Activated B cell treated with CpG ODN at 0.5 μM for 24 hours (primary cell): Measurements from ENCODE around the gene PDZD11. TPM values are rescaled to one million over a fixed set of nuclear protein-coding genes. Genes with fewer than 3 reads are reported as not detected.
"Not testable (repeated sequence)": the region's sequence is repeated elsewhere in the genome, so short reads cannot be mapped to it uniquely, and the experiment has no call there.

Source experiments
- ATAC-seq: fragments of 200-7000 bp; cut with Tn5 transposase; one replicate; pipeline ENCODE4 v1.10.0; 2021; ENCODE audit warnings: low read depth, mild to moderate bottlenecking, moderate library complexity
- CTCF ChIA-PET: fragments of 350-600 bp; sonication (Branson Sonifier 250); formaldehyde crosslinking; loops from one replicate; lab custom pipeline; 2021; ENCODE audit warnings: antibody characterized with exemption; lab: Charles Lee
- POLR2A ChIA-PET: fragments of 350-600 bp; sonication (Branson Sonifier 250); formaldehyde crosslinking; loops from one replicate; lab custom pipeline; 2021; ENCODE audit warnings: antibody characterized with exemption; lab: Charles Lee
- DNase-seq: peaks from one replicate; pipeline ENCODE4 v3.0.0; 2022
- H3K27ac Mint-ChIP-seq: one replicate; pipeline ENCODE4 v1.8.0; 2020; ENCODE audit warnings: mixed read lengths
- H3K27me3 Mint-ChIP-seq: one replicate; pipeline ENCODE4 v1.8.0; 2021; ENCODE audit warnings: mixed read lengths
- H3K36me3 Mint-ChIP-seq: one replicate; pipeline ENCODE4 v1.8.0; 2021; ENCODE audit warnings: low read depth, mixed read lengths
- H3K4me1 Mint-ChIP-seq: one replicate; pipeline ENCODE4 v1.8.0; 2021; ENCODE audit warnings: mixed read lengths
- H3K4me3 Mint-ChIP-seq: one replicate; pipeline ENCODE4 v1.8.0; 2020; ENCODE audit warnings: mild to moderate bottlenecking, mixed read lengths
- H3K9me3 Mint-ChIP-seq: one replicate; pipeline ENCODE4 v1.8.0; 2020; ENCODE audit warnings: mixed read lengths
- CTCF ChIP-seq: fragments of 200-600 bp; IDR thresholded peaks from one replicate; pipeline ENCODE4 v1.8.0; 2022; ENCODE audit warnings: antibody characterized with exemption, mild to moderate bottlenecking
- intact Hi-C: fragments of 100-400 bp; cut with micrococcal nuclease; formaldehyde crosslinking; loops from one replicate; pipeline ENCODE4 v1.15.1; 2024
- total RNA-seq: library from RNA; stranded (reverse); gene quantifications from 2 replicates; pipeline ENCODE4 v1.2.3, GENCODE V29; 2022

PDZD11 gene
- total RNA-seq, 1 donor from 2014 or later, result 17.1 TPM

GRCh38 chrX:70331161-70331560, 41.4 kb upstream of the PDZD11 start:
- ATAC-seq (no peak), DNase-seq (no peak)
- H3K27ac Mint-ChIP-seq, result no peak overlapping the region
- intact Hi-C loops, result loop anchor here (10.0 kb wide), 2 partner anchors 54 to 104 kb away; no protein-coding TSS in a partner anchor
- no peaks in the 10 kb centered on the region for H3K27me3 Mint-ChIP-seq
- no peak for TF ChIP-seq CTCF
- no peak overlapping the region for H3K4me3 Mint-ChIP-seq
- no peaks in the 10 kb centered on the region for H3K36me3 Mint-ChIP-seq
- ChIA-PET CTCF (no interaction called here), POLR2A (no interaction called here)
- H3K9me3 Mint-ChIP-seq, result no peaks in the 10 kb centered on the region
- no peaks in the 10 kb centered on the region for H3K4me1 Mint-ChIP-seq

DNA sequence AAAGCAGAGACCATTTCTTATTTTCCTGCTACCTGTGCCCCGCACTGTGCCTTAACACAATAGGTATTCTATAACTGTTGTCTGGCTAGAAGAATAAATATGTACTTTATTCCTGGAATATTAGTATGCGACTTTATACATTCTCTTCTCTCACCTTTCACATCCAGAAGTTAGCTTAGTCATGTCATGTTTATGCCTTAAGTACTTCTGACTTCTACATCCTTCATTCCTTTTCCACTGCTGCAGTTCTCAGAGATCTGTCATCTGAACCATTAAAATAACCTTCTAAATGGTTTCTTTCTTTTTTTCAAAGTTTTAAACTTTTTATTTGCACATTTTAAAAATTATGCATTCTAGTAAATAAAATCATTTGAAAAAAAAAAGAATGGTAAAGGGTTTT, 34.6 kb upstream of the PDZD11 start:
- DNase-seq, result no peak
- Mint-ChIP-seq H3K4me3 (no peak overlapping the region), H3K27ac (no peak overlapping the region)

GRCh38 chrX:70323628-70324027, 33.9 kb upstream of the PDZD11 start:
- intact Hi-C loops, H3K9me3 Mint-ChIP-seq, H3K36me3 Mint-ChIP-seq, CTCF ChIA-PET, H3K27me3 Mint-ChIP-seq, ATAC-seq, H3K4me1 Mint-ChIP-seq, H3K27ac Mint-ChIP-seq, DNase-seq, H3K4me3 Mint-ChIP-seq, POLR2A ChIA-PET: not testable (repeated sequence)

More for the DNA sequence above, 34.6 kb upstream of the PDZD11 start:
- no peak for ATAC-seq
- CTCF ChIA-PET, result no interaction called here
- intact Hi-C loops, result no loop called here
- no peaks in the 10 kb centered on the region for H3K27me3 Mint-ChIP-seq
- H3K9me3 Mint-ChIP-seq, result no peaks in the 10 kb centered on the region
- no peaks in the 10 kb centered on the region for H3K4me1 Mint-ChIP-seq
- TF ChIP-seq CTCF, result no peak
- no peaks in the 10 kb centered on the region for H3K36me3 Mint-ChIP-seq
- POLR2A ChIA-PET, result no interaction called here

DNA sequence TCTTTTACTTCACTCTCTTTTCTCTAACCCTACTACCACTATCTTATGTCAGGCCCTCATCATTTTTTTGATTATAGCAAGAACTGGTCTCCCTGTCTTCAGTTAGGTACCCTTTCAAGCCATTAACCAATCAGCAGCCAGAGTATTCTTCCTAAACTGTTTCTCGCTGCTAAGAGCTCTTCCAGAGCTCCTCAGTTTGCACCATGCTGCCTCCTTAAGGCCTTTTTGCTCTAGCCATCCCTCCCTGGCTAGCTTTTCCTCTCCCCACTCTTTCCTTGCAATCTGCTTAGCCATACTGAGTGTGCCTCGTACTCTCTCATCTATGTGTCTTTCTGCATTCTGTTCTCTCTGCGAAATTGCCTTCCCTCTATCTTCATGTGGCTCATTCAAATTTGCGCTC, 33.1 kb upstream of the PDZD11 start:
- H3K9me3 Mint-ChIP-seq, result no peaks in the 10 kb centered on the region
- DNase-seq, result no peak
- ChIA-PET CTCF (no interaction called here), POLR2A (no interaction called here)
- TF ChIP-seq CTCF, result no peak
- H3K4me1 Mint-ChIP-seq, result no peaks in the 10 kb centered on the region
- H3K4me3 Mint-ChIP-seq, result no peak overlapping the region
- ATAC-seq, result no peak
- H3K36me3 Mint-ChIP-seq, result no peaks in the 10 kb centered on the region
- no peak overlapping the region for H3K27ac Mint-ChIP-seq
- no peaks in the 10 kb centered on the region for H3K27me3 Mint-ChIP-seq
- intact Hi-C loops, result no loop called here

GRCh38 chrX:70313503-70313902, 23.8 kb upstream of the PDZD11 start:
- no peak for TF ChIP-seq CTCF
- no peak for DNase-seq
- H3K4me1 Mint-ChIP-seq, result no peaks in the 10 kb centered on the region
- no peak overlapping the region for H3K4me3 Mint-ChIP-seq
- ATAC-seq, result no peak
- CTCF ChIA-PET, result interaction anchor here (1.4 kb wide), 1 partner anchor 12 kb away, joined by 3 read pairs; no protein-coding TSS in a partner anchor
- H3K27me3 Mint-ChIP-seq, result no peaks in the 10 kb centered on the region
- H3K36me3 Mint-ChIP-seq, result no peaks in the 10 kb centered on the region
- intact Hi-C loops, result no loop called here
- H3K27ac Mint-ChIP-seq, result no peak overlapping the region
- POLR2A ChIA-PET, result no interaction called here
- peaks cover 3% of the 10 kb centered on the region for H3K9me3 Mint-ChIP-seq

DNA sequence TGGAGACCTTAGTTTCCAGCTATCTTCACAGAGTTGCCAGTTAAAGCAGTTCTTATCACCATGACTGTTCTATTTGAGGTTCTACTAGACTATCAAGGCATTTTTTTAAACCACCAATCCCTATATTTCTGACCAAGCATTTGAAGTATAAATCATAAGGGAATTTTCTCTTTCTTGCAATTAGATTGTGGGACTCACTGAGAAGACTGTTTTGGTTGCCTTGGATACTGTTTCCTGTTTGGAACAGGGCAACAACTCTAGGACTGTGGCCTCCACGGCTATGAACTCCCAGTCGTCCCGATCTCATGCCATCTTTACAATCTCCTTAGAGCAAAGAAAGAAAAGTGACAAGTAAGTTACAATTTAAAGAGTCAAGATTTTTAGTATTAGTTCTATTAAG, 12.0 kb upstream of the PDZD11 start:
- ATAC-seq (no peak), DNase-seq (no peak)
- Mint-ChIP-seq H3K4me3 (no peak overlapping the region), H3K4me1 (no peaks in the 10 kb centered on the region), H3K9me3 (no peaks in the 10 kb centered on the region), H3K27ac (no peak overlapping the region), H3K36me3 (no peaks in the 10 kb centered on the region), H3K27me3 (no peaks in the 10 kb centered on the region)
- POLR2A ChIA-PET, result no interaction called here
- no peak for TF ChIP-seq CTCF
- CTCF ChIA-PET, result interaction anchor here (1.2 kb wide), 1 partner anchor 12 kb away, joined by 3 read pairs; no protein-coding TSS in a partner anchor
- intact Hi-C loops, result no loop called here
